Ureter (tissue), 1 donor: Measurements from ENCODE around the gene POTEH. TPM values are rescaled to one million over a fixed set of nuclear protein-coding genes. Genes with fewer than 3 reads are reported as not detected.
"Not testable (repeated sequence)": the region's sequence is repeated elsewhere in the genome, so short reads cannot be mapped to it uniquely, and the experiment has no call there.

Source experiments
- DNase-seq: peaks from one replicate; pipeline ENCODE4 v3.0.0-alpha.2; 2020; ENCODE audit warnings: low spot score
- total RNA-seq: library from RNA; stranded (reverse); gene quantifications from one replicate; pipeline ENCODE4 v1.2.4, GENCODE V29; 2023
- donor health status: DM: yes; HTN: yes; CAD: no.

The POTEH gene
- total RNA-seq: not detected

DNA sequence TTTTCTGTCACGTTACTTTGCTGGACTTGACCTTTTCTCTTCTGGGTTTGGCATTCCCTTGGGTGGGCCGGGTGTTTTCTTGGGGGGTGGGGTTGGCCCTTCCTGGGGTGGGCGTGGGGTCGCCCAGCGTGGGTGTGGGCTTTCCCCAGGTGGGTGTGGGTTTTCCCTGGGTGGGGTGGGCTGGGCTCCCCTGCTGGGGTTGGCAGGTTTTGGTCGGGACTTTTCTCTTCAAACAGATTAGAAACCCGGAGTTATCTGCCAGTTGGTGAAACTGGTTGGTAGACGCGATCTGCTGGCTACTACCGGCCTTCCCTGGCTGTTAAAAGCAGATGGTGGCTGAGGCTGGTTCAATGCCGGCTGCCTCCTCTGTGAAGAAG is at the start of gene POTEH:
TSS of gene POTEH (plus strand) at position 278 of the 377 bp plus-strand sequence. CDS start at position 330, 52 bp downstream.
- not testable (repeated sequence) for DNase-seq

DNA sequence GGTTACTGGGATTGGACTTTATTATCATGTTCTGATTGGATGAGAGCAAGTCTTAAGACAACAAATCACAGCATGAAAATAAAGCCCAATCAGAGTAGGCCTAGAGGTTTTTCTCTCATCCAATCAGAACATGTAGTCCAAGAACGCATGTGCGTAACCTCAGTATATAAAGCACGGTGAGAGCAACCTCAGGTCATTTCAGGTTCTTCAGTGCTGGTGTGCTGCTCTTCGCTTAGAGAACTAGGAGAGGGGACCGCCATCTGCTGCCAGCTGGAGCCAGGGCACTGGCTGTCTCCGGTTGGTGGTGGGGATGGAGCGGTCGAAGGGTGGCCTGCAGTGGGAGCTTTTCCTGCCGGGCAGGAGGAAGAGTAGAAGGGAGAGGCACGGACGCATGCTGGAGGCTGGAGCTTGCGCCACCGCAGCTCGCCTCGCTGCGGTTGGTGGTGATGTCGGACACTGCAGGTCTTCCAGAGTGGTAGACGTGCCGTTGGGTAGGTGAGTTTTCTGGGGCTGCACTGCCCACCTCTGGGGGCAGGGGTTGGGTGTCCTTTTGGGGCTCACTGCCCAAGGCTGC is 47.5 kb upstream of the POTEH start:
- not testable (repeated sequence) for DNase-seq

DNA sequence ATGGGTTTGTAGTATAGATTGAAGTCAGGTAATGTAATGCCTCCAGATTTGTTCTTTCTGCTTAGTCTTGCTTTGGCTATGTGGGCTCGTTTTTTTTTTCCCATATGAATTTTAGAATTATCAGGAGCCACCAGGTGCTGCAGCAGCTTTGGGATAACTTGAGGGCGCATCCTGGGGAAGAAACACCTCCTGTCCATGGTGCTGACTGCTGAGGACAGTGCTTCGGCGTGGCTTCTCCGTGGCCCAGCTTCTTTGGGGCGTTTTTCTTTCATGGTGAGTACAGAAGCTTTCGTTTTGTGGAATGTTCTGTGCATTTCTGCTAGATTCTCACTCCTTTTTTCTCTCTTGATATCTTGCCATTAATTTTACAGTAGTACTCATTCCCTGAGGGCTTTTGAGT is 37.9 kb upstream of the POTEH start:
- not testable (repeated sequence) for DNase-seq

DNA sequence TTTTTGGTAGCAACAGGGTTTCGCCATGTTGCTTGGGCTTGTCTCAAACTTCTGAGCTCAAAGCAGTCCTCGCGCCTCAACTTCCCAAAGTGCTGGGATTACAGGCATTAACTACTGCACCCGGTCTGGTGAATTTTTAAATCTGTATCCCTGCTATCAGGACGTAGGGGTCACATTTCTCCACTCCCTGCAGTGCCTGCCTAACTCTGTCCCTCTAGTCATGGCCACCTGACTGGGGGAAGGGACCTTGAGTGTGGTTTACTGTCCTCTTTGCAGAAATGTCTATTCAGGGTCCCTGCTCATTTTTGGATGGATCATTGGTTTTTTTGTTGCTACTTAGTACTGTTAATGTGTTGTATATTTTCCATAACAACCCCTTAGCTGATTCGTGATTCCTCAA is 37.1 kb upstream of the POTEH start:
- not testable (repeated sequence) for DNase-seq

DNA sequence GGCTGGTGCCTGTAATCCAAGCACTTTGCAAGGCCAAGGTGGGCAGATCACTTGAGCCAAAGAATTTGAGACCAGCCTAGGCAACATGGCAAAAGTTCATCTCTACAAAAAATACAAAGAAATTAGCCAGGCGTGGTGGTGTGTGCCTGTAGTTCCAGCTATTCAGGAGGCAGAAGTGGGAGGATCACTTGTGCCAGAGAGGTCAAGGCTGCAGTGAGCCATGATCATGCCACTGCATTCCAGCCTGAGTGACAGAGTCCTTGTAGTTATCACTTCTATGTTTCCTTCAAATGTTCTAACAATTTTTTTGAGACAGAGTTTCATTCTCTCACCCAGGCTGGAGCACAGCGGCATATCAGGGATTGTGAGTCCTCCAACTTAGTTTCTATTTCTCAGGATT is 36.6 kb upstream of the POTEH start:
- not testable (repeated sequence) for DNase-seq

DNA sequence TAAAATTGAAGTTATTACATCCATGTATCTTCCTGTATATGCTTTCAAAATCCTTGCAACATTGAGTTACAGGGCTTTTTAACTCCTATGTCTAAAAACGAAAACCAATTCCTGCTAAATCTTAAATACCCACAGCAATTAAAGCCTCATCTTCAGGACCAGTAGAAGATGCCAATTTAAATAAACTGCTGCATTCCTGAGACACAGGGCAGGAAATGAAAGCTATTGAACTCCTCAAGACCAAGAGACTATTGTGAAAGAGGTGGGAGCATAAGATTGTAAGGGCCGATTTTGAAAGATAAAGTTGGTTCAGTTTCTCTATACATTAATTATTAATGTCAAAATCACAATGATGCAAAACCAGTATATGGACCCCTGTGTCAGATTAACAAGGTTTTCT is 28.7 kb upstream of the POTEH start:
- DNase-seq: not testable (repeated sequence)

DNA sequence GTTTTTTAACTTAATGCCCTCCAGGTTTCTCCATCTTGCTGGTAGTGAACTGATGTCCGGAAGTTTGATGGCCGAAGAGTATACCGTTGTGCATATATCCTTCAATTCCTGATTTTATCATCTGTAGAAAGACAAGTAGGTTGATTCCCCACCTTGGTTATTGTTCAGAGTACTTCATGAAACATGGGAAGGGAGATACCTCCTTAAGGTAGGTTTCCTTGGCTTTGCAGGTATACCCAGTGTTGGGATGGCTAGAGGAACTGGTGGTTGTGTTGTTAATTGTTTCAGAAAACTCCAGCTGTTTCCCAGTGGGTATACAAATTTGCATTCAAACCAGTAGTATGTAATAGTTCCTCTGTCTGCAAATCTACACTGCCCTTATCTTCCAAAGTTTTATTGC is 25.1 kb upstream of the POTEH start:
- DNase-seq: not testable (repeated sequence)

DNA sequence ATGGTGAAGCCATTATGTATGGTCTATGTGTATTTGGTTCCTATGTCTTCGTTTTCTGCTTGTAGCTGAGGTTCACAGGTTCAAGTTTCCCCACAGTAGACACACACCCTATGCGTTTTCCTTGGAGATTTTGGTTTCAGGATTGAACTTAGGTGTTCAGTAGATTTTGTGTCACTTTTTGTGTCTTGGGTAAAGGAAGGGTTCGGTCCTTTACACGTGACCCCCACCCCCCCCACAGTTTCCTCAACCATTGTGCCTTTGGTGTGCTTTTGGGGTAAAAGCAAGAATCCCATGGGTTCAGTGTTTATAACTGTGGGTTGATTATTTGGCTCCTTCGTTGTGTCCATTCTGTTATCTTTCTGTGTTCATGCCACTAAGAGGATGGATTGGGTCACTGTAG is 24.3 kb upstream of the POTEH start:
- DNase-seq: not testable (repeated sequence)

DNA sequence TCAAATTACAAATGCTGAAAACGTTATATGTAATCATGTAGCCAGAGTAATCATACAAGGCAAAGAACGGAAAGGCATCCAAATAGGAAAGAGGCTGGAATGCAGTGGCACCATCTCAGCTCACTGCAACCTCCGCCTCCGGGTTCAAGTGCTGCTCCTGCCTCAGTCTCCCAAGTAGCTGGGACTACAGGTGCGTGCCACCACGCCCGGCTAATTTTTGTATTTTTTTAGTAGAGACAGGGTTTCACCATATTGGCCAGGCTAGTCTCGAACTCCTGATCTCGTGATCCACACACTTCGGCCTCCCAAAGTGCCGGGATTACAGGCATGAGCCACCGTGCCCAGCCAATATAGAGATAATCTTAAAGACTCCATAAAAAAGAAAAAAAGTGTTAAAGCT is 20.4 kb upstream of the POTEH start:
- DNase-seq: not testable (repeated sequence)

DNA sequence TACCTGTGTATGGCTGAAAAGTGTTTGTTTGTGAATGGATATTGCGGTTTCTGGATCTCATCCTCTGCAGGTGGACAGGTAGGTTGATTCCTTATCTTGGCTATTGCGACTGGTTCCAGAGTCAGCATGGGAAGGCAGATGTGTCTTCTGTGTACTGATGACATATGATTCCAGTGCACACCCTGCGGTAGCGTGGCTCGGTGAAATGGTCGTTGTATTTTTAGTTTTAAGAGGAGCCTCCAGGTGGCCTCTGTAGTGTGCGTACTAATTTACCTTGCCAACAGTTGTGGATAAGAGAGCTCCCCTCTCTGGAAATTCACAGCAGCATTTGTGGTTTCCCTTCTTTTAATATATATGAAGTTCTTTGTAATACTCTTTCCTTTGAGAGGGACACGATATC is 10.1 kb upstream of the POTEH start:
- DNase-seq: not testable (repeated sequence)

DNA sequence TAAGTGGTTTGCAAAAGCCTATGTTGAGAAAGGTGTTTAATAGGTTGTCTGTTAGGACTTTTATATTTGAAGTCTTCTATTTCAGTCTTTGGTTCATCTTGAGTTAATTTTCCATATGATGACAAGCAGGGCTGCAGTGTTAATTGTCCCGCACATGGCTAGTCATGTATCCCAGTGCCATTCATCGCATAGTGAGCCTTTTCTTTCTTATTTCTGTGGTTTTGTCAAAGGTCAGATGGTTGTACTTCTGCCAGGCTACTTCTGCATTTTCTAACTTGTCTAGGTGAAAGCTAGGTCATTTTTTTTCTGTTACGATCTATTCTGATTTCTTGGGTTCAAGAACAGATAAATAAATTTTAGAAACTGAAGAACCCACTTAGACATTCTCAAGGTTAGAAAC is 5.7 kb upstream of the POTEH start:
- not testable (repeated sequence) for DNase-seq

DNA sequence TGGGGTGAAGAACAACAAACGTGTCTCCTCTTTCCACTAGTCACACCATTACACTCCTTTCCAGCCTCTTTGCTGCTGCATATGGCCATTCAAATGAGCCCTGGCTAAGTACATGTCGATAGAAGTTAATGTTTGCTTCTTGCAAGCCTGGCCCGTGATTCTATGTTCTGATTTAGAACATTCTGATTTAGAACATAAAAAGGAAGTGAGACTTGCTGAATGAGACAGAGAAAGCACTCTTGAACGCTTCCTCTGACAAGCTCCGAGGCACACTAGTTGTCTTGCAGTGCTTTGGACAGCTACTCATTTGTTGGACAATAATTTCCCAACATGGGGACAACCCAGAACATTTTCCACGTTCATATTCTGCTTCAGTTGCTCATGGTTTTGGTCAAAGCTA is 5.1 kb upstream of the POTEH start:
- DNase-seq: not testable (repeated sequence)

DNA sequence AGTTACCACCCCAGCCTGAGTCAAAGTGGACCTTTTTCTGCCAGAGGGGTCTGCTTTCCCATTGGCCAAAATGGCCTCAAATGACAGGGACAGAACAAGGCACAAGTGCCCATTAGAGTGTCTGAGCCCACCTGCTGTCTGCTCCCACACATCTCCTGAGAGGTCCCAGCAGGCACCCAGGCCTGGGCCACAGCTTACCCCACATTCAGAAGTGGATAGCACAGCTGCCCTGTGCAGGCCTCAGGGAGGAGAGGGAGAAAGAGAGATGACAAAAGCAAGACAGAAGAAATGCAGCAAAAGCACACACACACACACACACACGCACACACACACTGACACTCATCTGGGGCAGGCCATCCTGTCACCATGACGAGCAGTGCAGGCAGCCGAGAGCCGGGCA is 4.2 kb upstream of the POTEH start:
- not testable (repeated sequence) for DNase-seq

DNA sequence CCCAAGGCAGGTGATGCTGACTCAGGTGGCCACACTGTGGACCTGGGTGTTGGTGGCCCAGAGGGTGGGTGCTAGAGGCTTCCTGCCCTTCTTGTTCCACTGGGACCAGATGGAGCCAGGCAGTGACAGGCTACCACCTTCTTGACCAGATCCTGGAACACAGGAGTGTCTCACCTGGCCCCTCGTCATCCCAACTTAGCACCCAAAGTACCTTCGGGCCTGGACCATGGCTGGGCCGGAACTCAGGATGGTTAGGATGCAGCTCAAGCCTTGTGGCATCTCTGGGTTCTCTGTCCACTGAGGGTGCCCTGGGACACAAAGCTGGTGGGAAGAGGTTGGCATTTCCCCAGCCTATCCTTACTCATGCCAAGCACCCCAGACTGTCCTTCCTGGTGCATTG is 2.7 kb upstream of the POTEH start:
- DNase-seq: not testable (repeated sequence)

DNA sequence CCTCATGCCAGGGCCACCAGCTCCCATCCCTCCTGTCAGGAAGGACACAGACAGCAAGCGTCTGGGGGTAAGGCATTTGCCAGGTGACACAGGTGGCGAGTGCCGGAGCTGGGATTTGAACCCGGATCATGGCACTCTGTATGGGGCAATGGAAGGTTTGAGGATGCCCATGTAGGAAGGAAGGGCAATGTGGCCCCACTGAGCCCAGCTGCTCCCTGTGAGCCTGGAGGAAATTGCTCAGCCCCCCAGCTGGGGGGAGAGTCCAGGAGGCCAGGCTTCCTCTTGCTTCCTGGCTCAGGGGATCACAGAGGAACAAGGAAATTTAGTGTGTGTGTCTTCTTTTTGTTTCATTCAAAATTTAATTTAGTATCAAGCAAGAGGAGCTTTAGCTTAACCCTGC is 2.1 kb upstream of the POTEH start:
- DNase-seq: not testable (repeated sequence)

DNA sequence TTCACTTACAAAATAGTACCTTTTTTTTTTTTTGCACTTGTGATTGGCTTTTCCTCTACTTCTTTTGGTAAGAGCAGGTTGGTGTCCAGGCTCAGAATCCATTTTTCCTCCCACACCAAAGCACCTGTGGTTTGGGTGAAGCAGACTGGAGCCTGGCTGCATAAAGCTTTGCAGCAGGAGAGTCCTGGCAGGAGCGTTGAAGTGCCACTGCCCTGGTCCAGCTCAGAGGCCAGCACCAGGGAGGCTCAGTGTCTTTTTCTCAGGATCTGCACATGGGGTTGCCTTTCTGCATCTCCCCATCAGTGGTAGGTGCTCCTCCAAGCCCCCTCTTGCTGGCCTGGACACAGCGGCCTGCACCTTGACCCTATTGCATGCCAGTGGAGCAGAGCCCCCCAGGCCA is 1.7 kb upstream of the POTEH start:
- not testable (repeated sequence) for DNase-seq

DNA sequence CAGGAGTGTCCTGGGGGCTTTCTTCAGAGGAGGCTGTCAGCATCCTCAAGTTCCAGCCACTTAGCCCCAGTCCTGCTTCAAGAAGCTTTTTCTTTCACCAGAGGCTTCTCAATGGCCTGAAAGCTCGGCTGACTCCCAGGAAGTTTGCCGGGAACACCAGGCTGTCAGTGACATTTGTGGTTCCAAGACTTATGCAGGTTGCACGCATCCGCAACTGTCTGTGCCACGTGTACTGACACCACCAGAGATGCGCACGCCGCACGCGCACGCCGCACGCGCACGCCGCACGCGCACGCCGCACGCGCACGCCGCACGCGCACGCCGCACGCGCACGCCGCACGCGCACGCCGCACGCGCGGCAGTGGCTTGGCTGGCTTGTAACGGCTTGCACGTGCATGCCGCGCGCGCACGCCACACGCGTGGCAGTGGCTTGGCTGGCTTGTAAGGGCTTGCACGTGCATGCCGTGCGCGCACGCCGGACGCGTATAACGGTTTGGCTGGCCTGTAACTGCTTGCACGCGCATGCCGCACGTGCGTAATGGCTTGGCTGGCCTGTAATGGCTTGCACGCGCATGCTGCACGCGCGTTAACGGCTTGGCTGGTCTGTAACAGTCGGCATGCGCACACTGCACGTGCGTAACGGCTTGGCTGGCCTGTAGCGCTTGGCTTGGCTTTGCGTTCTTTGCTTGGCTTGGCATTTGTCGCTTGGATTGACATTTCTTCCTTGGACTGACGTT is 646 bp upstream of the POTEH start:
- not testable (repeated sequence) for DNase-seq

DNA sequence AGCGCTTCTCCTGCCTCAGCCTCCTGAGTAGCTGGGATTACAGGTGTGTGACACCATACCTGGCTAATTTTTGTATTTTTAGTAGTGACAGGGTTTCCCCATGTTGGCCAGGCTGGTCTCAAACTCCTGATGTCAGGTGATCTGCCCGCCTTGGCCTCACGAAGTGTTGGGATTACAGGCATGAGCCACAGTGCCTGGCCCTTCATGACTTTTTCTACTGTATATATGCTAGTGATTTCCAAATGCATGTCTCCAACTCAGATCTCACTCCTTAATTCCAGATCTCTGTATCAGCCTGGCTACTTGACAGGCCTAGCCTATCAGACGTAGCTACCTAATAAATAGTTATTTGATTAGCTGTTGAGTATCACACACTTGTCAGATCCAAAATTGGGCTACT is 23.8 kb downstream of the POTEH start:
- DNase-seq: not testable (repeated sequence)

DNA sequence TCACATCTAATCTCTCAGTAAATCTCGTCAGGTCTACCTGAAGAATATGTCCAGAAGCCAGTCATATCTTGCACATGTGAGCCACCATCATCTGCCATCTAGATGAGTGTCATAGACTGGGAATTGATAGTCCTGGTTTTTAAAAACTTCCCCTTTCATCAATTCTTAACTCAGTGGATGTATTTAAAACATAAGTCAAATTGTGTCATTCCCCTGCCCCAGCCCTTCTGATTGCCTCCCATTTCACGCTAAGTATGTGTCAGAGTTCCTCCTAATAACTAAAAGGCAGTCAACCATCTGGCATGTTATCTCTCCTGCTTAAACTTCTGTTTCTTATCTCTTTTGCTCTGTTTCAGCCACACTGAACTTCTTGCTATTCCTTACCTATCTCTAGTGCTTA is 24.3 kb downstream of the POTEH start:
- DNase-seq: not testable (repeated sequence)

DNA sequence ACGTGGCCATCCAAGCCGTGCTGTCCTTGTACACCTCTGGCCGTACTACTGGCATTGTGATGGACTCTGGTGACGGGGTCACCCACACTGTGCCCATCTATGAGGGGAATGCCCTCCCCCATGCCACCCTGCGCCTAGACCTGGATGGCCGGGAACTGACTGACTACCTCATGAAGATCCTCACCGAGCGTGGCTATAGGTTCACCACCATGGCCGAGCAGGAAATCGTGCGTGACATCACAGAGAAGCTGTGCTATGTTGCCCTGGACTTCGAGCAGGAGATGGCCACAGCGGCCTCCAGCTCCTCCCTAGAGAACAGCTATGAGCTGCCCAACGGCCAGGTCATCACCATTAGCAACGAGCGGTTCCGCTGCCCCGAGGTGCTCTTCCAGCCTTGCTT is 32.1 kb downstream of the POTEH start:
- DNase-seq: not testable (repeated sequence)

DNA sequence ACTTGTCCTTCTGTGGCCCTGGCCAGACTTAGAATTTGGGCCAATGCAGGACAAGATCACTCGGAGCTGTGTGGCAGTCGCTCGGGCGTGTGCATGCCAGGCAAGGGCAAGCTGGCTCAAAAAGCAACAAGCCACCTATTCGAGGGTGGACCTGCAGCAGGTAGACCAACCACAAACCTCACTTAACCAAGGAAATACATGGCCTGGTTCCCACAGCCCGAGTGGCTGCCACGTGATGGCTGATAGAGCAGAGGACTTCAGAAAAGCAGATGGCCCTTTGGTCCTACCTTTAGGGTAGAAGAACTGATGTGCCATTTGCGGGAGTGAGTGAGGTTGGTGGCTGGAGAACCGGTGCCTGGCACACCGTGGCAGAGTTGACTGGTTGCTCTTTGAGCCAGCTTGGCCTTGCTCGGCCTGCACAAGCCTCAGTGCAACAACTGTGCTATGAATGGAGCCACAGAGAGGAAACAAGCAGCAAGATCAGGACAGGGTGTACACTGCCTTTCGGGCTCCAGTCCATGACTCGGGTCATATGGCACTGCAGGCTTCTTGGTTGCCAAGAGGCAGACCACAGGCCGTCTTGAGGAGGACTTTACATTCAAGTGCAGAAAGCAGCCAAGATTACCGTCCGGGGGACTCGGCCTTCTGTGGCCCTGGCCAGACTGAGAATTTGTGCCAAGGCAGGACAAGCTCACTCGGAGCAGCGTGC is 39.5 kb downstream of the POTEH start:
- not testable (repeated sequence) for DNase-seq

DNA sequence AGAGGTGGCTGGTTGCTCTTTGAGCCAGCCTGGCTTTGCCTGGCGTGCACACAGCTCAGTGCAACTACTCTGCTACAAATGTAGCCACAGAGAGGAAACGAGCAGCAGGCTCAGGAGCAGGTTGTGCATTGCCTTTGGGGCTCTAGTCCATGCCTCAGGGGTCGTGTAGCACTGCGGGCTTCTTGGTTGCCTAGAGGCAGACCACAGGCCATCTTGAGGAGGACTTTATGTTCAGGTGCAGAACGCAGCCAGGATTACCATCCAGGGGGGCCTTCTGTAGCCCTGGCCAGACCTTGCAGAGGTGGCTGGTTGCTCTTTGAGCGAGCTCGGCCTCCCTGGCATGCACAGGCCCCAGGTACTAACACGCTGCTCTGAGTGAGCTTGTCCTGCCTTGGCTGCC is 41.2 kb downstream of the POTEH start:
- DNase-seq: not testable (repeated sequence)

DNA sequence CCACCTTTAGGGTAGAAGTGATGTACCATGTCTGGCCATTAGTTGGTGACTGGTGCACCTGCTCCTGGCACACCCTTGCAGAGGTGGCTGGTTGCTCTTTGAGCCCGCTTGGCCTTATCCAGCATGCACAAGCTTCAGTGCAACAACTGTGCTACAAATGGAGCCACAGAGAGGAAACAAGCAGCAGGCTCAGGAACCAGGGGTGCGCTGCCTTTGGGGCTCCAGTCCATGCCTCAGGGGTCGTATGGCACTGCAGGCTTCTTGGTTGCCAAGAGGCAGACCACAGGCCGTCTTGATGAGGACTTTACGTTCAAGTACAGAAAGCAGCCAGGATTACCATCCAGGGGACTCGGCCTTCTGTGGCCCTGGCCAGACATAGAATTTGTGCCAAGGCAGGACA is 44.6 kb downstream of the POTEH start:
- not testable (repeated sequence) for DNase-seq
